Brain microvascular endothelial cell (primary cell): ENCODE results near the gene NRK.

Experiments used
- DNase-seq: peaks from one replicate; pipeline ENCODE4 v3.0.0-alpha.2; 2020
- H3K27ac ChIP-seq: fragments of 250-450 bp; sonication (Bioruptor Pico); 2 replicates; pipeline ENCODE4 v1.5.1; 2020; ENCODE audit warnings: mild to moderate bottlenecking, moderate library complexity
- H3K27me3 ChIP-seq: fragments of 250-450 bp; sonication (Bioruptor Pico); replicated peaks from 2 replicates; pipeline ENCODE4 v1.5.1; 2020; ENCODE audit warnings: mild to moderate bottlenecking
- H3K36me3 ChIP-seq: fragments of 250-450 bp; sonication (Bioruptor Pico); replicated peaks from 2 replicates; pipeline ENCODE4 v1.5.1; 2020; ENCODE audit warnings: mild to moderate bottlenecking
- H3K4me3 ChIP-seq: 2 replicates; pipeline ENCODE4 v1.5.1; 2011; ENCODE audit warnings: low read depth, mild to moderate bottlenecking, control low read depth, low read length, moderate library complexity
- in situ Hi-C: cut with HindIII; loops from 2 replicates; pipeline ENCODE4 v1.10.0; 2017; ENCODE audit warnings: low sequenced_read_pairs, low pct_ligation_motif_present
- TF ChIP-seq, protein P1 (sequence below): IDR thresholded peaks from 2 replicates; pipeline ENCODE4 v1.5.1; 2011; ENCODE audit warnings: low read depth, mild to moderate bottlenecking, moderate library complexity, low read length, control low read depth, inconsistent platforms; ENCODE audit errors: missing control alignments

Gene NRK

GRCh38 chrX:105874790-105875189 is 52.5 kb downstream of the NRK start:
- no peak for DNase-seq
- Histone ChIP-seq H3K4me3 (no peak overlapping the region), H3K27ac (no peak overlapping the region), H3K36me3 (no peaks in the 10 kb centered on the region), H3K27me3 (no peaks in the 10 kb centered on the region)
- in situ Hi-C loops = no loop called here
- TF ChIP-seq, protein P1, sequence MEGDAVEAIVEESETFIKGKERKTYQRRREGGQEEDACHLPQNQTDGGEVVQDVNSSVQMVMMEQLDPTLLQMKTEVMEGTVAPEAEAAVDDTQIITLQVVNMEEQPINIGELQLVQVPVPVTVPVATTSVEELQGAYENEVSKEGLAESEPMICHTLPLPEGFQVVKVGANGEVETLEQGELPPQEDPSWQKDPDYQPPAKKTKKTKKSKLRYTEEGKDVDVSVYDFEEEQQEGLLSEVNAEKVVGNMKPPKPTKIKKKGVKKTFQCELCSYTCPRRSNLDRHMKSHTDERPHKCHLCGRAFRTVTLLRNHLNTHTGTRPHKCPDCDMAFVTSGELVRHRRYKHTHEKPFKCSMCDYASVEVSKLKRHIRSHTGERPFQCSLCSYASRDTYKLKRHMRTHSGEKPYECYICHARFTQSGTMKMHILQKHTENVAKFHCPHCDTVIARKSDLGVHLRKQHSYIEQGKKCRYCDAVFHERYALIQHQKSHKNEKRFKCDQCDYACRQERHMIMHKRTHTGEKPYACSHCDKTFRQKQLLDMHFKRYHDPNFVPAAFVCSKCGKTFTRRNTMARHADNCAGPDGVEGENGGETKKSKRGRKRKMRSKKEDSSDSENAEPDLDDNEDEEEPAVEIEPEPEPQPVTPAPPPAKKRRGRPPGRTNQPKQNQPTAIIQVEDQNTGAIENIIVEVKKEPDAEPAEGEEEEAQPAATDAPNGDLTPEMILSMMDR = no peak

DNA sequence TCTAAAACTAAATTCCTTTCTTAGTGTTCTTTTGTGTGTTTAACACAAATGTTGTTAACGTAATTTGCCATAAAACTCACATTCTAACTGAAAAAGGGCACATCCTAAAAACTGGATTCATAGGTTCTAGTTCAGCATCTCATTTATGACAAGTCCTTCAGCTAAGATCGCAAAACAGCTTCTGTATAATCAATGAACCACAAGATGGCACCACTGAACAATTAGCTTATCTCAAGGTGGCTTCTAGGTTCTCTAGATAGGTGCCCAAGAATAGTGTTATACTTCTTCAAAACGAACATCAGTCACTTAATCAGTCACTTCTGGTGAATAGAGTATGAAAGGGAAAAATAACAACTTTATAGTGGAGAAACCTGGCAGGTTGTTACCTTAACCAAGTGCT is 54.3 kb downstream of the NRK start:
- no peak for DNase-seq
- H3K4me3 ChIP-seq = no peak overlapping the region
- in situ Hi-C loops = no loop called here
- TF ChIP-seq, protein P1 = peak; percentile 43
- no peaks in the 10 kb centered on the region for H3K27me3 ChIP-seq
- H3K27ac ChIP-seq = no peak overlapping the region
- no peaks in the 10 kb centered on the region for H3K36me3 ChIP-seq

GRCh38 chrX:105880491-105880890 is 58.2 kb downstream of the NRK start:
- no peak overlapping the region for H3K4me3 ChIP-seq
- TF ChIP-seq, protein P1 = no peak
- no peak for DNase-seq
- no peaks in the 10 kb centered on the region for H3K36me3 ChIP-seq
- in situ Hi-C loops = no loop called here
- H3K27me3 ChIP-seq = no peaks in the 10 kb centered on the region
- no peak overlapping the region for H3K27ac ChIP-seq

DNA sequence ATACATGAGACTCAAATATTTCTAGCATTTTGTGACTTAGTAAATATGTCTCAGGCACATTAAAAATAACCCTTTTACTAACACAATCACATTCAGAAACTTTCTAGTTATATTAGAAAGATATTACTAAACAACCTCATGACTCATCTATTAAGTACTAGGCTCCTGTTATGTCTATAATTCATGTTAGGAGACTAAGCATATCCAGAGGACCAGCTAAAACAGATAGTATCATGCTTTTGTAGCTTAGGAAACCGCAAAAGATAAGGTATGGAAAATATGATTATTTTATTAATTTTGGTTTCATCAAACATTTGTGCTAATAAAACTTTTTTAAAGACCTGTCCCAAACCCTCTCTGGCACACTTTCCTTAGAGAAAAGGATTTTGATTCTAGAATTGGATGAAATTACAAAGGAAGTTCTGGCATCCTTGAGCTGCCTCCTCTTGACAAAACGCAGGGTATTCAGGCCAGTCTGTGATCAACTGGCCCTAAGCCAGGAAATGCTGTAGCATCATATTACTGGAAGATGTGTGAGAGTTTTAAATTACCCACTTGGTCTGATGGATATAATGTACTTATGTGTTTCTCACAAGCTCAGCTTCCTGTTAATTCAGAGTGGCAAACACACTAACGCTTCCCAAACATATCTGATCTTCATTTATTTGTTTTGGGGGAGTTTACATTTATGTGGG is 60.4 kb downstream of the NRK start:
- no peaks in the 10 kb centered on the region for H3K27me3 ChIP-seq
- TF ChIP-seq, protein P1 = no peak
- in situ Hi-C loops = no loop called here

DNA sequence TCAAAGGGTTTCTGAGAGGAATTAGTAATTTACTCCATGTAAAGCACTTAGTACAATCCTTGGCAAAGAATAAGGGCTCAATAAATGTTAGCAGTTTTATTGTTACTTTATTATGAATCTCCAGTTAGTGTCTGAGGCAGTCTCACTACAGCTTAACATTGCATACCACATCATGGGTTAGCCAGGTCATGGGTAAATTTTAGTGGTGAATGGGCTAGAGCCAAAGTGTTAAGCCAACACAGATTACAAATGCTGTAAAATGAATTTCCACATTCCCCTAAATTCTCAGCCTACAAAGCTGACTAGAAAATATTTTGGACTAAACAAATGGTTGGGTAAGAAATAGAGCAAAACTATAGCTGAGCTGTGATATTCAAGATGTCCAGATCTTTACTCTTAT is 72.4 kb downstream of the NRK start:
- TF ChIP-seq, protein P1 = no peak
- in situ Hi-C loops = no loop called here
- H3K27me3 ChIP-seq = no peaks in the 10 kb centered on the region
- no peaks in the 10 kb centered on the region for H3K36me3 ChIP-seq
- no peak overlapping the region for H3K4me3 ChIP-seq
- no peak overlapping the region for H3K27ac ChIP-seq
- DNase-seq = no peak

More for the DNA sequence above, 60.4 kb downstream of the NRK start:
- H3K36me3 ChIP-seq = no peaks in the 10 kb centered on the region
- DNase-seq = peak; percentile 33
- no peak overlapping the region for H3K4me3 ChIP-seq
- no peak overlapping the region for H3K27ac ChIP-seq

DNA sequence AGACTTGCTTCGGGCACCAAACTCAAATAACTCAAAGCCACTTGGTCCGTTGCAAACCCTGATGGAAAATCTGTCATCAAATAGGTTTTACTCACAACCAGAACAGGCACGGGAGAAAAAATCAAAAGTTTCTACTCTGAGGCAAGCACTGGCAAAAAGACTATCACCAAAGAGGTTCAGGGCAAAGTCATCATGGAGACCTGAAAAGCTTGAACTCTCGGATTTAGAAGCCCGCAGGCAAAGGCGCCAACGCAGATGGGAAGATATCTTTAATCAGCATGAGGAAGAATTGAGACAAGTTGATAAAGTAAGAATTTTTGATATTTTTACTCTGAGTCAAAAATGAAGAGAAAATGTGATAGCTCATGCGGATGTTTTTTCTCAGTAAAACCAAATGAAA is 87.2 kb downstream of the NRK start:
- no peak overlapping the region for H3K4me3 ChIP-seq
- no peak overlapping the region for H3K27ac ChIP-seq
- TF ChIP-seq, protein P1 = no peak
- no peaks in the 10 kb centered on the region for H3K36me3 ChIP-seq
- in situ Hi-C loops = no loop called here
- H3K27me3 ChIP-seq = no peaks in the 10 kb centered on the region
- DNase-seq = no peak
